H1 (cell line): ENCODE data around the gene DAO.

Experiments used
- CBX8 ChIP-seq: fragments of 300-800, 300-1000 bp; sonication (generic); IDR thresholded peaks from 2 replicates; pipeline ENCODE4 v1.7.1; 2016; ENCODE audit warnings: low read depth, low read length, borderline replicate concordance
- CREB1 ChIP-seq: IDR thresholded peaks from 2 replicates; pipeline ENCODE4 v1.6.1; 2012; ENCODE audit warnings: inconsistent platforms
- CTCF ChIP-seq, 3 experiments: IDR thresholded peaks; 1 replicate in 2 of 3; 2 replicates in 1 of 3; pipeline versions ENCODE4 v1.5.1 to v1.6.1; 2011; ENCODE audit warnings: low read length in 3 of 3, mild to moderate bottlenecking in 3 of 3, inconsistent platforms in 2 of 3, low read depth in 1 of 3, moderate library complexity in 1 of 3; ENCODE audit not compliant: insufficient read depth in 1 of 3; ENCODE audit errors: control extremely low read depth in 1 of 3
- EGR1 ChIP-seq: IDR thresholded peaks from 2 replicates; pipeline ENCODE4 v1.6.1; 2011; ENCODE audit warnings: low read depth, low read length, borderline replicate concordance
- EP300 ChIP-seq, 2 experiments: IDR thresholded peaks; 1 replicate in 1 of 2; 2 replicates in 1 of 2; pipeline ENCODE4 v1.6.1; 2011 to 2012; ENCODE audit warnings: low read depth in 2 of 2, low read length in 2 of 2, mild to moderate bottlenecking in 2 of 2, borderline replicate concordance in 1 of 2, inconsistent platforms in 1 of 2, moderate library complexity in 1 of 2
- HDAC6 ChIP-seq: IDR thresholded peaks from one replicate; pipeline ENCODE4 v1.7.1; 2012; ENCODE audit warnings: low read depth, mild to moderate bottlenecking, inconsistent platforms, low read length, moderate library complexity
- JUN ChIP-seq: IDR thresholded peaks from 2 replicates; pipeline ENCODE4 v1.6.1; 2011; ENCODE audit warnings: low read depth, mild to moderate bottlenecking, improper control_type of control experiment, low read length
- KDM1A ChIP-seq: fragments of 200-600, 300-600 bp; sonication (generic); IDR thresholded peaks from 2 replicates; pipeline ENCODE4 v1.7.1; 2016; ENCODE audit warnings: mild to moderate bottlenecking, low read length, borderline replicate concordance
- PHF8 ChIP-seq: fragments of 200-600 bp; sonication (generic); conservative IDR thresholded peaks from 2 replicates; pipeline ENCODE4 v1.7.1; 2012; ENCODE audit warnings: low read depth, mild to moderate bottlenecking, inconsistent platforms, low read length, moderate library complexity
- POLR2A ChIP-seq, 2 experiments: IDR thresholded peaks; 1 replicate in 1 of 2; 2 replicates in 1 of 2; pipeline ENCODE4 v1.6.1; 2011; ENCODE audit warnings: low read depth in 2 of 2, low read length in 2 of 2, mild to moderate bottlenecking in 2 of 2; ENCODE audit errors: control extremely low read depth in 1 of 2
- POLR2AphosphoS5 ChIP-seq: IDR thresholded peaks from 2 replicates; pipeline ENCODE4 v1.6.1; 2011; ENCODE audit warnings: low read depth, low read length
- RFX5 ChIP-seq: IDR thresholded peaks from 2 replicates; pipeline ENCODE4 v1.6.1; 2011; ENCODE audit warnings: low read depth, low read length, improper control_type of control experiment, borderline replicate concordance
- TCF12 ChIP-seq: IDR thresholded peaks from 2 replicates; pipeline ENCODE4 v1.6.1; 2011; ENCODE audit warnings: low read depth, mild to moderate bottlenecking, low read length

GRCh38 chr12:108895220-108895802 lies 15.4 kb downstream of the DAO start:
- TF ChIP-seq PHF8 (no peak), CTCF (IDR thresholded peaks at IDR 0.05; ENCODE audit: control extremely low read depth in 1 of 3, insufficient read depth in 1 of 3, low read depth in 1 of 3, low read length in 3 of 3) (no peak), CBX8 (no peak), EP300 (IDR thresholded peaks at IDR 0.05; ENCODE audit: borderline replicate concordance in 1 of 2, low read depth in 2 of 2, low read length in 2 of 2) (no peak), EGR1 (no peak), RFX5 (no peak), TCF12 (no peak), CREB1 (no peak), KDM1A (no peak), POLR2AphosphoS5 (no peak), HDAC6 (no peak), POLR2A (IDR thresholded peaks at IDR 0.05; ENCODE audit: control extremely low read depth in 1 of 2, low read depth in 2 of 2, low read length in 2 of 2) (no peak), JUN (no peak)
